ENCODE data around the gene DOCK7. TPM values are rescaled to one million over a fixed set of nuclear protein-coding genes. Genes with fewer than 3 reads are reported as not detected.
"Not testable (repeated sequence)": the region's sequence is repeated elsewhere in the genome, so short reads cannot be mapped to it uniquely, and the experiment has no call there.

Gene DOCK7
- total and polyA plus RNA-seq, 5 experiments from 2014 or later: 1.2 to 11.8 (median 3.1) TPM

GRCh38 chr1:62717483-62717882, 29.3 kb upstream of the DOCK7 start:
- Mint-ChIP-seq H3K36me3 (peaks cover 0 to 3% (median 0%) of the 10 kb centered on the region in 3 donors), H3K4me3 (no peak overlapping the region), H3K4me1 (peaks cover 0 to under 1% (median 0%) of the 10 kb centered on the region in 4 donors), H3K27ac (no peak overlapping the region), H3K27me3 (peaks cover 0 to 7% (median 0%) of the 10 kb centered on the region in 5 donors), H3K9me3 (no peaks in the 10 kb centered on the region)
- ATAC-seq (no peak), DNase-seq (no peak)
- POLR2A ChIA-PET: no interaction called here

- no peak for ATAC-seq
- Mint-ChIP-seq H3K27ac (no peak overlapping the region), H3K27me3 (peaks cover 0 to 7% (median 0%) of the 10 kb centered on the region in 5 donors), H3K36me3 (peaks cover 0 to 3% (median 0%) of the 10 kb centered on the region in 3 donors), H3K4me3 (no peak overlapping the region), H3K4me1 (no peaks in the 10 kb centered on the region), H3K9me3 (no peaks in the 10 kb centered on the region)
- POLR2A ChIA-PET: no interaction called here
- no peak for DNase-seq
These were observed 28.2 kb upstream of the DOCK7 start for GRCh38 chr1:62716397-62716796.

- no peak for DNase-seq
- no peak overlapping the region for H3K4me3 Mint-ChIP-seq
- no peaks in the 10 kb centered on the region for H3K36me3 Mint-ChIP-seq
- H3K9me3 Mint-ChIP-seq: no peaks in the 10 kb centered on the region
- no peaks in the 10 kb centered on the region for H3K27me3 Mint-ChIP-seq
- POLR2A ChIA-PET: no interaction called here
- H3K4me1 Mint-ChIP-seq: no peaks in the 10 kb centered on the region
- no peak for ATAC-seq
- no peak overlapping the region for H3K27ac Mint-ChIP-seq
These were observed 24.4 kb upstream of the DOCK7 start for GRCh38 chr1:62712336-62713243.

- ATAC-seq: no peak
- Mint-ChIP-seq H3K9me3 (peaks cover 0 to 9% (median 0%) of the 10 kb centered on the region in 9 donors), H3K4me1 (no peaks in the 10 kb centered on the region), H3K27me3 (peaks cover 0 to 3% (median 0%) of the 10 kb centered on the region in 5 donors), H3K27ac (peak overlapping the region in 1 of 10 donors; percentile 48), H3K36me3 (peaks cover 0 to 4% (median 2%) of the 10 kb centered on the region in 3 donors), H3K4me3 (no peak overlapping the region)
- no peak for DNase-seq
- POLR2A ChIA-PET: no interaction called here
These were observed 19.5 kb upstream of the DOCK7 start for GRCh38 chr1:62707744-62708120.

GRCh38 chr1:62706985-62707743, 19.0 kb upstream of the DOCK7 start:
- no peak overlapping the region for H3K4me3 Mint-ChIP-seq
- no peak for ATAC-seq

GRCh38 chr1:62698161-62698560, 10.0 kb upstream of the DOCK7 start:
- not testable (repeated sequence) for H3K36me3 Mint-ChIP-seq, H3K9me3 Mint-ChIP-seq, H3K4me3 Mint-ChIP-seq, H3K27ac Mint-ChIP-seq, ATAC-seq, DNase-seq, H3K4me1 Mint-ChIP-seq, H3K27me3 Mint-ChIP-seq
- POLR2A ChIA-PET: interaction anchor here (1.0 kb wide), 1 partner anchor 31 kb away, joined by 3 read pairs; no protein-coding TSS in a partner anchor

More at GRCh38 chr1:62706985-62707743, 19.0 kb upstream of the DOCK7 start:
- Mint-ChIP-seq H3K36me3 (peaks cover 0 to 4% (median 2%) of the 10 kb centered on the region in 3 donors), H3K27ac (no peak overlapping the region), H3K27me3 (peaks cover 0 to 3% (median 0%) of the 10 kb centered on the region in 5 donors), H3K4me1 (no peaks in the 10 kb centered on the region), H3K9me3 (peaks cover 0 to 9% (median 0%) of the 10 kb centered on the region in 9 donors)
- POLR2A ChIA-PET: no interaction called here
- no peak for DNase-seq

GRCh38 chr1:62694479-62694878, 6.3 kb upstream of the DOCK7 start:
- H3K4me3 Mint-ChIP-seq, H3K36me3 Mint-ChIP-seq, POLR2A ChIA-PET, H3K27me3 Mint-ChIP-seq, H3K9me3 Mint-ChIP-seq, ATAC-seq, H3K27ac Mint-ChIP-seq, DNase-seq: not testable (repeated sequence)
- peaks cover 4 to 15% (median 7%) of the 10 kb centered on the region in 4 donors for H3K4me1 Mint-ChIP-seq

- H3K4me1 Mint-ChIP-seq: peaks cover 5 to 21% (median 13%) of the 10 kb centered on the region in 4 donors
- no peak for DNase-seq
- H3K4me3 Mint-ChIP-seq: no peak overlapping the region
- no peaks in the 10 kb centered on the region for H3K9me3 Mint-ChIP-seq
- H3K27ac Mint-ChIP-seq: no peak overlapping the region
- POLR2A ChIA-PET: no interaction called here
- no peak for ATAC-seq
- H3K36me3 Mint-ChIP-seq: no peaks in the 10 kb centered on the region
- no peaks in the 10 kb centered on the region for H3K27me3 Mint-ChIP-seq
These were observed 4.9 kb upstream of the DOCK7 start for GRCh38 chr1:62693123-62693522.

- peaks cover 2 to 23% (median 17%) of the 10 kb centered on the region in 4 donors for H3K4me1 Mint-ChIP-seq
- no peaks in the 10 kb centered on the region for H3K9me3 Mint-ChIP-seq
These were observed 3.1 kb upstream of the DOCK7 start for GRCh38 chr1:62691062-62691844.

GRCh38 chr1:62689524-62689923, 1.3 kb upstream of the DOCK7 start:
- Mint-ChIP-seq H3K4me1 (peaks cover 5 to 29% (median 23%) of the 10 kb centered on the region in 4 donors), H3K27ac (peak overlapping the region in 1 of 10 donors; percentile 85), H3K36me3 (no peaks in the 10 kb centered on the region), H3K9me3 (no peaks in the 10 kb centered on the region), H3K27me3 (no peaks in the 10 kb centered on the region), H3K4me3 (peak overlapping the region in 7 of 10 donors; percentile 27 to 86 (median 43))
- no peak for ATAC-seq
- POLR2A ChIA-PET: interaction anchor here (0.5 kb wide), 1 partner anchor 38 kb away, joined by 3 read pairs; no protein-coding TSS in a partner anchor
- DNase-seq: no peak

More at GRCh38 chr1:62691062-62691844, 3.1 kb upstream of the DOCK7 start:
- Mint-ChIP-seq H3K27me3 (no peaks in the 10 kb centered on the region), H3K4me3 (no peak overlapping the region), H3K36me3 (no peaks in the 10 kb centered on the region), H3K27ac (no peak overlapping the region)
- DNase-seq (no peak), ATAC-seq (no peak)
- POLR2A ChIA-PET: interaction anchor here (0.5 to 0.6 kb wide), 2 partner anchors 18 to 256 kb away, joined by 3 to 4 read pairs; no protein-coding TSS in a partner anchor

GRCh38 chr1:62688687-62689085, 500 bp upstream of the DOCK7 start:
- Mint-ChIP-seq H3K4me3 (peak overlapping the region; percentile 86 to 96 (median 92)), H3K27me3 (no peaks in the 10 kb centered on the region), H3K4me1 (peaks cover 5 to 29% (median 23%) of the 10 kb centered on the region in 4 donors), H3K9me3 (no peaks in the 10 kb centered on the region), H3K27ac (peak overlapping the region in 9 of 10 donors; percentile 67 to 95 (median 88)), H3K36me3 (no peaks in the 10 kb centered on the region)
- DNase-seq: no peak
- ATAC-seq: peak in 1 of 2 donors; percentile 3
- POLR2A ChIA-PET: interaction anchor here (1.1 kb wide), 1 partner anchor 252 kb away, joined by 6 read pairs; no protein-coding TSS in a partner anchor

- no peaks in the 10 kb centered on the region for H3K9me3 Mint-ChIP-seq
- no peaks in the 10 kb centered on the region for H3K36me3 Mint-ChIP-seq
- DNase-seq: peak; percentile 3 to 64 (median 32)
- POLR2A ChIA-PET: interaction anchor here (1.0 kb wide), 1 partner anchor 251 kb away, joined by 4 read pairs; no protein-coding TSS in a partner anchor
- H3K27me3 Mint-ChIP-seq: no peaks in the 10 kb centered on the region
- peak overlapping the region; percentile 79 to 98 (median 95) for H3K27ac Mint-ChIP-seq
- peak; percentile 64 to 67 for ATAC-seq
- H3K4me3 Mint-ChIP-seq: peak overlapping the region; percentile 86 to 98 (median 96)
- H3K4me1 Mint-ChIP-seq: peaks cover 5 to 29% (median 23%) of the 10 kb centered on the region in 4 donors
These were observed 724 bp downstream of the DOCK7 start for GRCh38 chr1:62687421-62687902.
